GM21447 (cell line): Measurements from ENCODE around the gene AREL1.

Source experiments
- ATAC-seq: cut with Tn5 transposase; IDR thresholded peaks from one replicate; pipeline ENCODE4 v1.9.1; 2021; ENCODE audit not compliant: unreplicated experiment

AREL1 gene

DNA sequence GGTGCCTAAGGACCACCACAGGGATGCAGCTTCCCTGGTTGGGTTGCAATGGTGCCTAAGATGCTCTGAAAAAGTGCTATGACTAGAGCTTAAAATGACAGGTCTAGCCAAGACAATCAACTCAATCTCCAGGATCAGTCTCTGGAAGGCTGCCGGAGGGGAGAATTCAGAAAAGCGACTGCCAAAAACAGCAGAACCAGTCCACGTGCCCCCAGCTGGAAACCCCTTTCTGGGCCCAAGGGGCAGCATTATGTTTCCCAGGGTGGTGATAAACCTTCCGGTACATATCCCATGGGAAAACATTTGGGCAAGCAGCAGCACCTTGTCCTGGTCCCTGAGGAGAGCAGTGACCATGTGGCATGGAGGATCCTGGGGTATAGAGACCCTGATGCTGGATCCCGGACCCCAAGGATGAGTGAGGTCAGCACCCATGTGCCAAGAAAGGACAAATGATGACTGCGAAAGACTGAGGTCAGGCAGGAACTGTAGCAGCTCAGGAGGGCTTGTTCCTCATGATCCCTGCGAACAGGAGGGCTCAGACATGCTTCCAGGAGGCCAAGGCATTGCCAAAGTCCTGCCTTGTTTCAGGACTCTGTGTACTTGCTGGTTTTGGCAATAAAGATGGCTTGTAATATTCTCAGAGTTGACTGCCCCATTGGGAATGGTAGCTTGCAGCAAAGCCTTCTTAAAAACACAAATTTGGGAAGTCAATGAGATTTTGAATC, 51.0 kb downstream of the AREL1 start:
- no peak for ATAC-seq

DNA sequence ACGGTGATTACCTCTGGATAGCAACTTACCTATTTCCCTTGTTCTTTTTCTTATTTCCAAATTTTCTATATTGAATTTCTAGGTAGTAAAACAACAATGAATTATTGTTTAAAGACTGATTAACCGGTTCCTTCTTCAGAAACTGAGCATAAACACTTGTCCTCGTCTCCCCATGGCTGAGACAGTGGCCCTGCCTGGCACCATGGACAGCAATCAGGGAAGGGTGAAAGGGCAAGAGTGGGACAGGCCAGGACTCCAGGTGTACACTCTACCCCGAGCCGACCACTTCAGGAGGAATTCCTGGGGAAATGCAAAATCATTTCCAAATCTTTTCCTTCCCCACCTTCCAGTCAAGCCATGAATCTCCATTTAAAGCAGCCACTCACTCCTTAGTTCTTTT, 52.0 kb downstream of the AREL1 start:
- no peak for ATAC-seq

GRCh38 chr14:74660167-74660566, 52.7 kb downstream of the AREL1 start:
- ATAC-seq, result no peak

DNA sequence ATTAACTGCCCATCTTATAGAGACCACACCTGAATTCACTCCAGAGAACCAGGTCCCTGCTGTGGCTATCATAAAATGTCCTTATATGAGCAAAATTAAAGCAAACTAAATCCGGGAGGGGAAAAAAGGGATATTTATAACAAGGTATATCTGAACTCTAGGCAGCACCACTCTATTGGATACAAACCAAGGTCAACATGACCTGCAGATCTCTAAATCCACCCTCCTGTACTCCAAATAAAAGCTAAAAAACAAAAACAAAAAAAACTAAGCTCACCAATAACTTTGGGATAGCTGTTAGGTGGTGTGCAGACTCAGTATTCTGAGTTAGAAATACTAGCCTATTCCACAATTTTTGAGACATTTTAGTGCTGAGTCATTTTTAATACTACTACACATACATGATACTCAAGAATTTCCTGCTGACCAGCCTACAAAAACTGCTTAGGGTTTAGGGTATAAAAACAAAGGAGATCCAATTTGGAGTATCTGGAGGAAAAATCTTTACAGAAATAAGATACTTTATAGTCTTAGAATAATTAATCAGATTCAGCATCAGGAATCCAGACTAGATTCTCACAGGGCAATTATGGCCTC, 54.2 kb downstream of the AREL1 start:
- no peak for ATAC-seq

DNA sequence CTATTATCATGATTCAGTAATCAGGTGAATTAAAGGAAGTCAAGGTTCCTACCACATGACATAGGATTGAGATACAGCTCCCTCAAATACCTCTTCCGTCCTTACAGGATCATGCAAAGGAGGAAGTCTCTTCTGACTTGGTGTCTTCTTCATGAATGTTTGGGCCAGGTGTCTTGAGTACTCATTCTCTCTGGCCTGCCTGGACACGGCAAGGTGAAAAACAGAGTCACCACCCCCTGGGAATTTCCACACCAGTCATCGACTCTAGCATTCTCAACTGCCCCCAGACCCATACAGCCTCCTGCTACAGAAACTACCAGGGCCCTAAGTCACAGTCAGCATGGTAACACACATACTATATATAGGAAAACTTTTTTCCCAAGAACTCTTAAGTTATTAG, 55.9 kb downstream of the AREL1 start:
- ATAC-seq, result no peak

- ATAC-seq, result no peak
Observed at GRCh38 chr14:74655599-74656395, 57.1 kb downstream of the AREL1 start.

GRCh38 chr14:74654931-74655330, 57.9 kb downstream of the AREL1 start:
- ATAC-seq, result no peak

DNA sequence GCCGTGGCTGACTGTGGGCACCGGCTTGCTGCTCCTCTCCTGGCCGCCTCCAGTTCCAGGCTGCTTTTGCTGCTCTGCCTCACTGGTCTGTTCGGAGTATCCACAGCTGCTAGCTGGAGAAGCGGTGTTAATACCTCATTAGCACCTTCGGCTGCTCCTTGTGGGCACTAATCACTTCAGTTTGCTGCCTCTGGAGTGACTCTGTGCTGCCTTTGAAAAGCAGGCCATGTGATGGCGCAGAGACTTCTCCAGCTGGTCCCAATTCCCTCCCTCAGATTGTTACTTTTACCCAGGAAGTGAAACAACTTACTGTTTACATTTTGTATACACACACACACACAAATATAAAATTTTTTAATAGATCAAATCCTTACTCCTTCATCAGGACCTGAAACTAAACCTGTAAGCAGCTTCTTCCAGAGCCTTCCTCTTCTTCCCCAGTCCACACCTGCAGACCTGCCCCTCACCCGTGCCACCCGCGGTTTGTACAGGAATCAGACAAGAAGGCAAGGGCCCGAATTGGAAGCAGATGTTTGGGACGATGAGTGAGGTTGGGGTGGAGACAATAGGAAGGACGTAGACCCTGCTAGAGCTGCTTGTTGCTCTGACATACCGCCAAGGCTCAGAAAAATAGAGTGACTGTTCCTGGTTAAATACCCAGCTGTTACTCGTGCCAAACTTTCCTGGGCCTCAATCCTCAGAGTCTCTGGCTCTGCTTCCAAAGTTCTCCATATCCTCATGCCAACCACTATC, 59.3 kb downstream of the AREL1 start:
- no peak for ATAC-seq

DNA sequence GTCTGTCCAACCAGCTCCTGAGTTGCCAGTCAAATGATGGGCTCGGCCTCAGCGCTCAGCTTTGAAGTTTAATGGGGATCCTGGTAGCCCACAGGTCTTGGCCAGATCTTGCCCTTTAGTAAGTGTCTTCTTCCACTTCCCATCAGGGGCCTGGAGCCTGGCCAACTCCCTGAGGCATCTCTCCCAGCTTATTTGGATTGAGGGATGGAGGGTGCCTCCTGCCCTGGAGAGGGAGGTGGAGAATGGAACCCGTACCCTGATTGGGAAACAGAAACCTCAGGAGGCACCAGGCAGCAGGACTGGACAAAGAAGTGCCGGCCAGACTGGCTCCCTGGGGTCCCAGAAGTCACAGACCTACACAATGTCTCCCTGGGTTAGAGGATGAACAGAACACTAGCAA, 60.3 kb downstream of the AREL1 start:
- ATAC-seq, result no peak

DNA sequence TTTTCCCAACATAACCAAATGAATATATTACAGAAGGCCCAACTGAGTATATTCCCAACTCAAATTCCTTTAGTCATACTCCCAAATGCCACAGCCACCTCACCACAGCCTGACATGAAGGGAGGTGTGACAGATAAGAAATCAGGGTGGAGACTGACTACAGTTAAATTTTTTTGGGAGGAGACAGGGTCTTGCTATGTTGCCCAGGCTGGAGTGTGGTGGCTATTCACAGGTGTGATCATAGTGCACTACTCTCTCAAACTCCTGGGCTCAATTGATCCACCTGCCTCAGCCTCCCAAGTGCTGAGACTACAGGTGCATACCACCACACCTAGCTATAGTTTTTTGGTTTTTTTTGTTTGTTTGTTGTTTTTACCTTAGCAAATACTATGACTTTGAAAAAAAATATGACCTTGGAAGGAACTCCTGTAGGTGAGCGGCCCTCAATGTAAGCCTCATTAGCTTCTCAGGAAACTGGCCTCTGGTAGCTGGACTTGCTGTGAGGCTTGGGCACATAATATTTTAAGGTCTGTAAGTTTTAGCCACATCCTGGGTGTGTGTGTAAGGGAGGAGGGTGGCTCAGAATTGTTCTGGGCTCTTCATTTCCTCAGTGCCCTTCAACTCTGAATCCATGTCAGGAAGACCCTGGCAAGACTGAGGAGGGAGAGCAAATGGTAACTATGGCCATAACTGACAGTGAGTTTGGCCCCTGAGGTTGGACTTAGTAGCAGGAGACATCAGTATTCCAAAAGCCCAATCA, 61.8 kb downstream of the AREL1 start:
- no peak for ATAC-seq

DNA sequence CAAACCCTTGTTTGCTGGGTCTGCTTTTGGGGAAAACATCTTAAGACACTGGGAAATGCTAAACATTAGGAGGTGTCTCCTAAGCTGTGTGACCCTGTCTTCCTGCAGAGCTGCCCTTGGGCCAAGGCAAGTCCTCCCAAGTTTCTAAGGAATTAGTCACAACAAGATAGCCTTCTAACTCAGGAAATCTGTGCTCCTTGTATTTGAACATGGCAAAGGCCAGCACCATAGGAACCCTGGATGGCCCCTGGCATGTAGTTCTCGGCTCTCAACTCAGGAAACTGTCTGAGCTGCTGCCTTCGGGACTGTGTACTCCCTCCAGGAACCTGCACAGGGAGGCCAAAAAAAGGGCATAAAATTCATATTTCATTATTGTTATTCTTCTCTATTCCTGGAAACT, 63.2 kb downstream of the AREL1 start:
- ATAC-seq, result no peak

- ATAC-seq, result no peak
Observed at GRCh38 chr14:74649167-74649566, 63.7 kb downstream of the AREL1 start.

GRCh38 chr14:74648601-74649000, 64.3 kb downstream of the AREL1 start:
- no peak for ATAC-seq

DNA sequence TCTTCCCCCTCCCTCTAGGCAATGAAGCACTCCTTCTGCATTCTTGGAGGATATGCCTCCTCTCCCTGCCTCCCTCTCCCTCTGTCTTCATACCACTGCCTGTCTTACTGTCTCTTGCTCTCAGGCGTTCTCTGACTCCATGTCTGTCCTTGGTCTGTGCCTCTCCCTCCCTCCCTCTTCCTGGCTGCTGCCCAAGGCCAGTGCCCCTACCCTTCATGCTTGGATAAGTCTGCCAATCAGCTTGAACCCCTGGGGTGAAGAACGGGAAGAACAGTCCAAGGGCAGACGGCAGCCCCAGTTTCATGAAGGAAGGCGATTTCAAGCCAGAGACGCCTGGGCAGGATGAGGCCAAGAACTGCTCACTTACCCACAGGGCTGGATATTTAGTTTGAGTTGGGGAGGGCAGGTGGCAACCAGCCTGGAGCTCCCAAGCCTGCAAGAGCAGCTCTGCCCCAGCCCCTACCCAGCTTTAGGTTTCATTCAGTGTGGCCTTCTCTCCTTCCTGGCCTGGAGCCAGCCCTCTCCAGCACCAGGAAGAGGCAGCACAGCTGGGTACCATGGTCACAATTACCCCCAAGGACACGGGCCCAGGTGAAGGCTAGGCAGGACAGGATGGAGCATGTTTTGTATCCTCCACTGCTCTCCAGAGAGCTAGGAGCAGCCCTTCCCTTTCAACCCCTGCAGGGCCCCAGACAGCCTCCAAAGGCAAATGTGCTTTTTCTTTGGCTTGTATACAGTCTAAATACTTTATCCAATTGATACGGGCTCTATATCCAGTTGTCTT, 65.0 kb downstream of the AREL1 start:
- ATAC-seq, result no peak

DNA sequence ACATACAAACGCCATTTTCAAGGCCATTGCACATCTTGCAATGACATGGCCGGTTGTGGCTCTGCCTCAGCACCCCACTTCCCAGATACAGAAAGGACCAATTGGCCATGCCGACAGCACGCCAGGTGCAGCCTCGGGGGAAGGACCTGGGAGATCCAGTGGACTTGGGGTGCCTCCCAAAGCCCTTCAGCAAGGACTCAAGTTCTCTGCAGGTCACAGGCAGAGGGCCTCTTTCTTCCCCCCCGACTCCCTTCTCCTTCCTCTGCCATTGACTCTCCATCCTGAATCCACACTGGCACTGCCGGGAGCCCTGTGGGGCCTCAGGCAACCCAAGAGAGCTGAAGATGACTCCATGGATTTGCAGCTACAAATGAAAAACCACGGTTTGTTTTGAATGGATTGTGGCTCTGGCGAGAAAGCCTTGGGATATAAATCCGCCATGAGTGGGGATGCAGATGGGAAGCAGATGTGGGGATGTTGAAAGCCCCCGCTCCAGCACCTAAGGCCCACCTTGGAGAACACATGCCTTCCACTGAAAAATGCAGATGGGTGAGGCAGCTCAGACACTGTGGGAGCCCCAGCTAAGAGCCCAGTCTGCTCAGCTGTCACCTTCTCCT, 65.7 kb downstream of the AREL1 start:
- no peak for ATAC-seq

DNA sequence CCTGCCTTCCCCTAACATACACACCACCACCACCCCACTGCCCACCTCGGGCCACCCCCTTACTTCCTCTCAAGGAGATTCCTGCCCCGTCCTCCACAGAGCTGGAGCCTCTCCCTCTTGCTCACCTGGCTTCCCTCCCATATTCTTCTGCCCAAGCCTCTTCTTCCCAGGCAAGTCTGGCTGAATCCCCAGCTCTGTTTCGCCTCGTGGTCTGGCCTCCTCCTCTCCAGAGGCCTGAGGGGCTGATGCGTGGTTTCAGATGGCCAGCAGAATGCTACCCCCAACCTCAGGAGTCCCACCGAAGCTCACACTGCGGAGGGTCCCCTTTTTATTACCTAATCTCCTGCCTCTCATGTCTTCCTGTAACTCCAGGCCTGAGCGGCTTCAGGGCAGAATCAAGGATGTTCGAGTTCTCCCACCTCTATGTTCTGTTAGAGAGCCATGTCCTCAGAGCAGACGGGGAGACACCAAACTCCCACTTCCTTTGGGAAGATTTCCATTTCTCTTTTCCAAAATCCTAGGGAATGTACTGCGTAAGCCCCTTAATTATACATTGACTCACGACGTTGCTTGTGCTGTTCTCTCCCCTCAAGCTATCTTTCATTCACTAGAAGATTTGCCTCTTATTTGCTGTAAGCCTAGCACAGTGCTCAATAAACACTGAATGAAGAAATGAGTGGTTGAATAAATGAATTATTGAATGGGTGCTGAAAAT, 67.0 kb downstream of the AREL1 start:
- no peak for ATAC-seq

DNA sequence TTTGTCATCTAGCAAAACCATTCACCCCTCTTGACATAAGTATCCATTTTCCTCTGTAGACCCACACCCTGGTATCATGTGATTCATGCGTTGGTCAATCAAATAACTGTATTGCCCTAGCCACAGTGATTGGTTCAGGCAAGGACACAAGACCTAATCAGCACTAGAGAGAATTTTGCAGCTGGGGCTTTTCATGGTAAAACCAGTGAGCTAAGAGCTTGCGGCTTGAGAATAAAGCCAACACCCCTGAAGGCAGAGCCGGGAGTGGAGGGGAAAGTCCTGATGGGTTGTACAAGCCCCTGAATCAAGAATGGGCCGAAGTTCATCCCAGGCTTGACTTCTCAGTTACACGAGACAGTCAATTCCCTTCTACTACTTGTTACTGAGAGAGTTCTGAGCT, 67.6 kb downstream of the AREL1 start:
- no peak for ATAC-seq

DNA sequence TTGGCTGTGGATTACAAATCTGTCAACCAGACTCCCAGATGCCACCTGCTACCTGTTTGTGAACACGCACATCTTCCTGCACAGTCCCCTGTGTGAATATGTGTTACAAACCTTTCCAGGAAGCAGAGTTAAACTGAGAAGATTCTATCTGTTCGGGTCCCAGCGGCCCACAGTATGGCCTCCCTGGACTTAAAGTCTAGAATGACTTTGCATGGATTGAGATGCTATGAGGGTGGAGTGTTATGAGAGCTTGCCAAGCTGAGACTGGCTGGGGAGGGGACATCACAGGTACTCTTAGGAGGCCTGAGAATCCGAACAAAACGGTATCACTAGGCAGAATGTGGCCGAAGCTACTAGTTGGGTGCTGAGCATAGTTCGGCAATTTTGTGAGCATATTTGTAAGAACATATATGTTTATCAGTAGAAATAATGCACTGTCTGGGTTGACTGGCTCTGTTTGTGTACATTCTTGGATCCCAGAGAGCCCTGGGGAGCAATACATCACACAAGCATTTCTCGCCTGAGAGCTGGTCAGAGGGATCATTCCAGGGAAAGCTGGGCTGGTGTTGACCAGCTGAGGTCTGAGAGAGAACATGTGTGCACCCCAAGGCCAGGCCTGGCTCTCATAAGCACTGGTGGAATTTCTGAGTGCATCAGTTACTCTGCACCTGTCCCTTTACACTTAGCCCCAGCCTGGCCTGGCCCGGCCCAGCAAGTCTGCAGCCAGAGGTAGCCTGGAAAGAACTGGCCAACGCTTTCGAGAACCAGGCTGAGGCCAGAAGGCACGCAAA, 71.1 kb downstream of the AREL1 start:
- ATAC-seq, result no peak
